HUES64 (cell line): ENCODE measurements around the gene KIF14.
A peak's percentile ranks its signal among the peaks of the same experiment; 100 is the strongest.
"Not testable (repeated sequence)": the region's sequence is repeated elsewhere in the genome, so short reads cannot be mapped to it uniquely, and the experiment has no call there.

Experiments used
- H3K27ac ChIP-seq: 2 replicates; pipeline ENCODE4 v1.7.0; 2013; ENCODE audit warnings: low read depth, low read length, inconsistent platforms
- H3K27me3 ChIP-seq: 2 replicates; pipeline ENCODE4 v1.6.1; 2013; ENCODE audit warnings: mild to moderate bottlenecking, low read length; ENCODE audit not compliant: insufficient read depth
- H3K36me3 ChIP-seq: 2 replicates; pipeline ENCODE4 v1.6.1; 2013; ENCODE audit warnings: mild to moderate bottlenecking, low read length; ENCODE audit not compliant: insufficient read depth
- H3K4me1 ChIP-seq: 2 replicates; pipeline ENCODE4 v1.6.1; 2013; ENCODE audit warnings: mild to moderate bottlenecking, low read length, moderate library complexity; ENCODE audit not compliant: insufficient read depth
- H3K4me3 ChIP-seq: 2 replicates; pipeline ENCODE4 v1.5.1; 2013; ENCODE audit warnings: mild to moderate bottlenecking, low read length, moderate library complexity
- H3K9ac ChIP-seq: 2 replicates; pipeline ENCODE4 v1.6.1; 2013; ENCODE audit warnings: mild to moderate bottlenecking, low read depth, low read length
- H3K9me3 ChIP-seq: 2 replicates; pipeline ENCODE4 v1.6.1; 2013; ENCODE audit warnings: low read depth, low read length; ENCODE audit not compliant: insufficient read depth
- WGBS: fragments of 150-250, 120-280 bp; methylation state at CpG from one replicate; pipeline ENCODE4 v1.1.7; 2013; ENCODE audit warnings: missing lambda C conversion rate; 5-methylcytosine and 5-hydroxymethylcytosine counted together

The KIF14 gene

DNA sequence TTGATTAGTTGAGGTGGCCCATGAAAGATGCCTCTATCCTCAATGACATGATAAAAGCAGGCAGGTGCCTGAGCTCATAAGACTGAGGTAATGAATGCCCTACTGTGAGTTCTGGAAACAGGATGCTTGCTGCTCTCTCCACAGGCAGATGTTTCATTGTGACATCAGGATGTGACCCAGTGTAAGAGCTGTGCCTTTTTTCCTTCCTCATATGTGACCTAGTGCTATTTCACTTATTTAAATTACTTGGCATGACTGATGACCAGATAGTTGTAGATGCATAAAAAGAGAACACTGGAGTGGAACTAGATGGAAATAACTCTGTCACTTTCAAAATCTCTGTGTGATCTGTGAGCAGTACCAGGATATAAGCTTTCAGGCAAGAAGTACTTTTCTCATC, 31.9 kb downstream of the KIF14 start:
- no peaks in the 10 kb centered on the region for H3K27me3 ChIP-seq

GRCh38 chr1:200564319-200564718, 56.2 kb downstream of the KIF14 start:
- H3K36me3 ChIP-seq: peaks cover 48% of the 10 kb centered on the region
- WGBS: 90% methylated on average over 1 of the region's 1 CpG

More for the DNA sequence above, 31.9 kb downstream of the KIF14 start:
- Histone ChIP-seq H3K4me1 (no peaks in the 10 kb centered on the region), H3K27ac (no peak overlapping the region), H3K9me3 (no peaks in the 10 kb centered on the region), H3K9ac (no peak overlapping the region), H3K4me3 (no peak overlapping the region), H3K36me3 (peaks cover 89% of the 10 kb centered on the region)

GRCh38 chr1:200561856-200562214, 58.7 kb downstream of the KIF14 start:
- Histone ChIP-seq H3K4me1 (peaks cover 13% of the 10 kb centered on the region), H3K36me3 (peaks cover 49% of the 10 kb centered on the region)
- no CpG with 5 or more reads among the region's 1 CpG for WGBS

More at GRCh38 chr1:200564319-200564718, 56.2 kb downstream of the KIF14 start:
- H3K4me1 ChIP-seq: peaks cover 13% of the 10 kb centered on the region
- H3K9ac ChIP-seq: no peak overlapping the region
- H3K9me3 ChIP-seq: no peaks in the 10 kb centered on the region
- H3K27me3 ChIP-seq: no peaks in the 10 kb centered on the region
- H3K4me3 ChIP-seq: no peak overlapping the region
- H3K27ac ChIP-seq: no peak overlapping the region

GRCh38 chr1:200558866-200559459, 61.6 kb downstream of the KIF14 start:
- Histone ChIP-seq H3K9me3 (no peaks in the 10 kb centered on the region), H3K4me1 (peaks cover 13% of the 10 kb centered on the region), H3K27me3 (no peaks in the 10 kb centered on the region), H3K36me3 (peaks cover 48% of the 10 kb centered on the region), H3K4me3 (no peak overlapping the region), H3K27ac (no peak overlapping the region), H3K9ac (no peak overlapping the region)
- 33% methylated on average over 1 of the region's 2 CpGs for WGBS

More at GRCh38 chr1:200561856-200562214, 58.7 kb downstream of the KIF14 start:
- no peak overlapping the region for H3K9ac ChIP-seq
- H3K4me3 ChIP-seq: no peak overlapping the region
- peak overlapping the region; percentile 37 for H3K27ac ChIP-seq
- H3K27me3 ChIP-seq: no peaks in the 10 kb centered on the region
- H3K9me3 ChIP-seq: no peaks in the 10 kb centered on the region

- H3K4me3 ChIP-seq: no peak overlapping the region
- no peaks in the 10 kb centered on the region for H3K9me3 ChIP-seq
- no peaks in the 10 kb centered on the region for H3K4me1 ChIP-seq
- H3K9ac ChIP-seq: no peak overlapping the region
- H3K36me3 ChIP-seq: peaks cover 58% of the 10 kb centered on the region
- no peaks in the 10 kb centered on the region for H3K27me3 ChIP-seq
- H3K27ac ChIP-seq: no peak overlapping the region
These were observed 64.5 kb downstream of the KIF14 start for GRCh38 chr1:200556002-200556401.

GRCh38 chr1:200552737-200553136, 67.8 kb downstream of the KIF14 start:
- not testable (repeated sequence) for H3K9me3 ChIP-seq, H3K9ac ChIP-seq, H3K27me3 ChIP-seq, H3K4me3 ChIP-seq, H3K27ac ChIP-seq, H3K4me1 ChIP-seq
- H3K36me3 ChIP-seq: peaks cover 39% of the 10 kb centered on the region
- 96% methylated on average over 5 of the region's 6 CpGs for WGBS

- Histone ChIP-seq H3K27ac (no peak overlapping the region), H3K4me1 (no peaks in the 10 kb centered on the region), H3K9me3 (no peaks in the 10 kb centered on the region), H3K27me3 (no peaks in the 10 kb centered on the region), H3K36me3 (peaks cover 26% of the 10 kb centered on the region), H3K9ac (no peak overlapping the region), H3K4me3 (no peak overlapping the region)
These were observed 70.2 kb downstream of the KIF14 start for GRCh38 chr1:200550367-200550766.

DNA sequence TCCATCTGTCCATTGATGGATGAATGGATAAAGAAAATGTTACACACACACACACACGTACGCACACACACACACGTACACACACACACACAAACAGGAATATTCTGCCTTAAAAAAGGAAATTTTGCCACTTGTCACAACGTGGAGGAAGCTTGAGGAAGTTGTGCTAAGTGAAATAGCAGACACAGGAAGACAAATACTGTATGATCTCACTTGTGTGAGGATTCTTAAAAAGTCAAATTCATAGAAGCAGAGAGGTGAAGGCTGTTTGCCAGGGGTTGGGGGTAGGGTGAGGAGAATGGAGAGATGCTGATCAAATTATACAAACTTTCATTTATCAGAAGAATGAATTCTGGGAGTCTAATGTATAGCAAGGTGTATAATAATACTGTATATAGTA, 73.2 kb downstream of the KIF14 start:
- Histone ChIP-seq H3K9ac (no peak overlapping the region), H3K9me3 (no peaks in the 10 kb centered on the region), H3K27ac (no peak overlapping the region), H3K36me3 (peaks cover 3% of the 10 kb centered on the region; the same call in 1 of the 2 replicates), H3K4me3 (no peak overlapping the region), H3K4me1 (no peaks in the 10 kb centered on the region), H3K27me3 (no peaks in the 10 kb centered on the region)
- 85% methylated on average over 4 of the region's 4 CpGs for WGBS

GRCh38 chr1:200546577-200546976, 74.0 kb downstream of the KIF14 start:
- no peaks in the 10 kb centered on the region for H3K9me3 ChIP-seq
- H3K9ac ChIP-seq: no peak overlapping the region
- H3K36me3 ChIP-seq: no peaks in the 10 kb centered on the region
- 93% methylated on average over 5 of the region's 6 CpGs for WGBS
- H3K4me3 ChIP-seq: no peak overlapping the region
- H3K27me3 ChIP-seq: no peaks in the 10 kb centered on the region
- no peaks in the 10 kb centered on the region for H3K4me1 ChIP-seq
- no peak overlapping the region for H3K27ac ChIP-seq

GRCh38 chr1:200542162-200542561, 78.4 kb downstream of the KIF14 start:
- Histone ChIP-seq H3K4me3 (no peak overlapping the region), H3K36me3 (no peaks in the 10 kb centered on the region), H3K9me3 (no peaks in the 10 kb centered on the region), H3K4me1 (no peaks in the 10 kb centered on the region), H3K9ac (no peak overlapping the region), H3K27me3 (no peaks in the 10 kb centered on the region), H3K27ac (no peak overlapping the region)
- WGBS: 94% methylated on average over 2 of the region's 2 CpGs

DNA sequence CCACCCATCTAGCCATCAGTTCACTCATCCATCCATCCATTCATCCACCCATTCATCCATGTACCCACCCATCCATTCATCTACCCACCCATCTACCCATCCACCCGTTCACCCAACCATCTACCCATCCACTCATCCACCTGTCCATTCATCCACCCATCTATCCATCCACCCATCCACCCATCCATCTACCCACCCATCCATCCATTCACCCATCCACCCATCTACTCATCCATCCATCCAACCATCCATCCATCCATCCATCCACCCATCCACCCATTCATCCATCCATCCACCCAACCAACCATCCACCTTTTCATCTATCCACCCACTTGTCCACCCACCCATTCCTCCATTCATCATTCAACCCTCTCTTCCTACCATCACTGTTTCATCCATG, 80.3 kb downstream of the KIF14 start:
- no peak overlapping the region for H3K4me3 ChIP-seq
- H3K27me3 ChIP-seq: no peaks in the 10 kb centered on the region
- no peak overlapping the region for H3K9ac ChIP-seq
- no peaks in the 10 kb centered on the region for H3K36me3 ChIP-seq
- no peak overlapping the region for H3K27ac ChIP-seq
- no peaks in the 10 kb centered on the region for H3K9me3 ChIP-seq
- WGBS: 92% methylated on average over 1 of the region's 1 CpG
- H3K4me1 ChIP-seq: no peaks in the 10 kb centered on the region

DNA sequence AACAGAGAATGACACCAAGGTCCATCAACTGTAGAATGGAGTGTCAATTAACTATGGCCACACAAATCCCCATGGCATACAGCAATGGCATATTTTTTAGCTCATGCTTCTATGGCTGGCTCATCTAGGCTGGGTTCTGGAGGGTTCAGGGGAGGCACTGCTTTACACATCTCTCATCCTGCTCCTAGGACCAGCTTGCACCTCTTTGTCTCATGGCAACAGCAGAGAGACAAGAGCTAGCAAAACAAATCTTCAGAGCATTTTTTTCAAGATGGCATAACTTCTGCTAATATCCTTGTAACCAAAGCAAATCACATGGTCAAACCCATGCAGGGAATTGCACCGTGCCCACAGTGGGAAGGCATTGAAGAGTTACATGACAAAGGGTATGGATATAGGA, 82.4 kb downstream of the KIF14 start:
- Histone ChIP-seq H3K27me3 (no peaks in the 10 kb centered on the region), H3K9ac (no peak overlapping the region), H3K27ac (no peak overlapping the region), H3K4me1 (no peaks in the 10 kb centered on the region), H3K9me3 (no peaks in the 10 kb centered on the region), H3K36me3 (no peaks in the 10 kb centered on the region), H3K4me3 (no peak overlapping the region)
- 71% methylated on average over 1 of the region's 1 CpG for WGBS
